ENCODE results near the gene RANGAP1. TPM values are rescaled to one million over a fixed set of nuclear protein-coding genes. Genes with fewer than 3 reads are reported as not detected.
"Not testable (repeated sequence)": the region's sequence is repeated elsewhere in the genome, so short reads cannot be mapped to it uniquely, and the experiment has no call there.

The RANGAP1 gene
- total RNA-seq, 4 donors from 2014 or later: 42.0 to 78.7 (median 60.3) TPM

GRCh38 chr22:41301085-41302020, 15.4 kb upstream of the RANGAP1 start, which contains the start of gene ZC3H7B:
Gene ZC3H7B, plus strand, starts transcription at chr22:41301525. Its CDS starts 19,136 bp downstream, at chr22:41320661.
- WGBS, 2 donors: 0% methylated on average over 42 to 73 of the region's 74 CpGs
- Histone ChIP-seq H3K27me3 (no peaks in the 10 kb centered on the region), H3K4me1 (peaks cover 0 to 30% (median 5%) of the 10 kb centered on the region in 4 donors), H3K36me3 (no peaks in the 10 kb centered on the region), H3K9me3 (no peaks in the 10 kb centered on the region), H3K27ac (peak within 1 kb of the TSS; percentile 80 to 95 (median 89)), H3K4me3 (peak within 1 kb of the TSS; percentile 81 to 92 (median 84))
- TF ChIP-seq, protein P1, sequence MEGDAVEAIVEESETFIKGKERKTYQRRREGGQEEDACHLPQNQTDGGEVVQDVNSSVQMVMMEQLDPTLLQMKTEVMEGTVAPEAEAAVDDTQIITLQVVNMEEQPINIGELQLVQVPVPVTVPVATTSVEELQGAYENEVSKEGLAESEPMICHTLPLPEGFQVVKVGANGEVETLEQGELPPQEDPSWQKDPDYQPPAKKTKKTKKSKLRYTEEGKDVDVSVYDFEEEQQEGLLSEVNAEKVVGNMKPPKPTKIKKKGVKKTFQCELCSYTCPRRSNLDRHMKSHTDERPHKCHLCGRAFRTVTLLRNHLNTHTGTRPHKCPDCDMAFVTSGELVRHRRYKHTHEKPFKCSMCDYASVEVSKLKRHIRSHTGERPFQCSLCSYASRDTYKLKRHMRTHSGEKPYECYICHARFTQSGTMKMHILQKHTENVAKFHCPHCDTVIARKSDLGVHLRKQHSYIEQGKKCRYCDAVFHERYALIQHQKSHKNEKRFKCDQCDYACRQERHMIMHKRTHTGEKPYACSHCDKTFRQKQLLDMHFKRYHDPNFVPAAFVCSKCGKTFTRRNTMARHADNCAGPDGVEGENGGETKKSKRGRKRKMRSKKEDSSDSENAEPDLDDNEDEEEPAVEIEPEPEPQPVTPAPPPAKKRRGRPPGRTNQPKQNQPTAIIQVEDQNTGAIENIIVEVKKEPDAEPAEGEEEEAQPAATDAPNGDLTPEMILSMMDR (IDR thresholded peaks at IDR 0.05): peak; percentile 49 to 74 (median 58)
- peak in 1 of 2 donors; percentile 50 for TF ChIP-seq POLR2A (IDR thresholded peaks at IDR 0.05)
- TF ChIP-seq EP300 (IDR thresholded peaks at IDR 0.05): peak; percentile 15 to 81
- peak; percentile 57 to 58 for DNase-seq (ENCODE audit: low spot score in 2 of 2)

GRCh38 chr22:41300661-41301060, 14.7 kb upstream of the RANGAP1 start:
- H3K4me3 ChIP-seq: peak overlapping the region in 3 of 4 donors; percentile 81 to 92 (median 85)
- DNase-seq (ENCODE audit: low spot score in 2 of 2): no peak
- H3K27ac ChIP-seq: peak overlapping the region; percentile 80 to 95 (median 89)

GRCh38 chr22:41296826-41297667, 11.1 kb upstream of the RANGAP1 start:
- Histone ChIP-seq H3K27ac (no peak overlapping the region), H3K27me3 (no peaks in the 10 kb centered on the region), H3K36me3 (no peaks in the 10 kb centered on the region), H3K9me3 (no peaks in the 10 kb centered on the region), H3K4me1 (peaks cover 0 to 7% (median 2%) of the 10 kb centered on the region in 4 donors), H3K4me3 (no peak overlapping the region)
- no peak for DNase-seq (ENCODE audit: low spot score in 2 of 2)
- 94% methylated on average over 9 of the region's 9 CpGs for WGBS, 2 donors
- TF ChIP-seq POLR2A (IDR thresholded peaks at IDR 0.05) (no peak), EP300 (IDR thresholded peaks at IDR 0.05) (no peak)
- TF ChIP-seq, protein P1 (IDR thresholded peaks at IDR 0.05): no peak

More at GRCh38 chr22:41300661-41301060, 14.7 kb upstream of the RANGAP1 start:
- TF ChIP-seq POLR2A (IDR thresholded peaks at IDR 0.05) (no peak), EP300 (IDR thresholded peaks at IDR 0.05) (no peak)
- TF ChIP-seq, protein P1 (IDR thresholded peaks at IDR 0.05): no peak
- peaks cover 0 to 24% (median 5%) of the 10 kb centered on the region in 4 donors for H3K4me1 ChIP-seq
- WGBS, 2 donors: 47 to 51% methylated on average over 7 of the region's 7 CpGs
- no peaks in the 10 kb centered on the region for H3K27me3 ChIP-seq
- no peaks in the 10 kb centered on the region for H3K9me3 ChIP-seq
- H3K36me3 ChIP-seq: no peaks in the 10 kb centered on the region

- H3K4me1 ChIP-seq; DNase-seq (ENCODE audit: low spot score in 2 of 2); H3K27me3 ChIP-seq; H3K9me3 ChIP-seq; H3K36me3 ChIP-seq; H3K4me3 ChIP-seq: not testable (repeated sequence)
- H3K27ac ChIP-seq: peak overlapping the region in 1 of 4 donors; percentile 54
- WGBS, 2 donors: 93% methylated on average over 3 of the region's 28 CpGs; no CpG with 5 or more reads in 1 of the 2 donors
Measured at GRCh38 chr22:41294816-41295215, 8.8 kb upstream of the RANGAP1 start.
